GM12878 (cell line): ENCODE measurements around the gene TRIM9. TPM values are rescaled to one million over a fixed set of nuclear protein-coding genes. Genes with fewer than 3 reads are reported as not detected.

Experiments used
- ATAC-seq: fragments of 200-7000 bp; cut with Tn5 transposase; 3 replicates; pipeline ENCODE4 v1.9.1; 2020; ENCODE audit warnings: mild to moderate bottlenecking, moderate library complexity
- BruUV-seq: library from RNA; stranded (reverse); fragments of 400-500 nt; replicated peaks from 2 replicates; lab custom pipeline; 2021; lab: Mats Ljungman, UMichigan
- CTCF ChIA-PET: fragments of 300-600 bp; sonication (Branson Sonifier 250); formaldehyde crosslinking; extraction: SDS; loops from one replicate; lab custom pipeline; 2021; ENCODE audit warnings: inconsistent platforms; lab: Yijun Ruan, JAX
- POLR2A ChIA-PET: fragments of 350-600 bp; formaldehyde crosslinking; extraction: SDS; loops from one replicate; lab custom pipeline; 2021; ENCODE audit warnings: inconsistent platforms; lab: Charles Lee
- RAD21 ChIA-PET: fragments of 300-600 bp; sonication (Branson Sonifier 250); formaldehyde crosslinking; loops from one replicate; lab custom pipeline; 2023; ENCODE audit warnings: antibody characterized with exemption; ENCODE audit not compliant: unreplicated experiment; lab: Charles Lee
- SMC1A ChIA-PET: fragments of 300-600 bp; sonication (Branson Sonifier 250); formaldehyde crosslinking; loops from one replicate; lab custom pipeline; 2023; ENCODE audit not compliant: unreplicated experiment, uncharacterized antibody; lab: Charles Lee
- DNase-seq: peaks from one replicate; pipeline ENCODE4 v3.0.0-alpha.2; 2011; ENCODE audit warnings: low read depth, low spot score
- FAIRE-seq: peaks from 3 replicates; lab custom pipeline; 2011; peaks lifted over from hg19 to GRCh38; lab: Jason Lieb, UNC
- H2AFZ ChIP-seq: 2 replicates; pipeline ENCODE4 v1.6.0; 2011; ENCODE audit warnings: low read depth, low read length, control low read depth; ENCODE audit not compliant: control insufficient read depth
- H3K27ac ChIP-seq: 2 replicates; pipeline ENCODE4 v1.5.1; 2011; ENCODE audit warnings: control low read depth; ENCODE audit not compliant: control insufficient read depth, insufficient read depth
- H3K27me3 ChIP-seq, 2 experiments: replicated peaks in 1 of 2; 2 replicates each; pipeline versions ENCODE4 v1.6.0 to v1.6.1; 2011; ENCODE audit warnings: low read length in 1 of 2; ENCODE audit not compliant: control insufficient read depth in 2 of 2, insufficient read depth in 2 of 2
- H3K36me3 ChIP-seq, 2 experiments: 2 replicates each; pipeline ENCODE4 v1.5.1; 2011; ENCODE audit warnings: low read length in 1 of 2; ENCODE audit not compliant: control insufficient read depth in 2 of 2, insufficient read depth in 2 of 2
- H3K4me1 ChIP-seq: 2 replicates; pipeline ENCODE4 v1.6.1; 2011; ENCODE audit warnings: mild to moderate bottlenecking, low read length, moderate library complexity, mixed read lengths; ENCODE audit not compliant: control insufficient read depth, insufficient read depth
- H3K4me2 ChIP-seq: 2 replicates; pipeline ENCODE4 v1.6.0; 2011; ENCODE audit warnings: control low read depth; ENCODE audit not compliant: control insufficient read depth, insufficient read depth
- H3K4me3 ChIP-seq: fragments of 200-600 bp; sonication (generic); 2 replicates; pipeline ENCODE4 v1.5.1; 2016
- H3K79me2 ChIP-seq: 2 replicates; pipeline ENCODE4 v1.6.0; 2011; ENCODE audit warnings: low read length; ENCODE audit not compliant: control insufficient read depth, insufficient read depth
- H3K9ac ChIP-seq: 2 replicates; pipeline ENCODE4 v1.8.0; 2011; ENCODE audit warnings: low read length, control low read depth, mixed read lengths; ENCODE audit not compliant: control insufficient read depth, insufficient read depth
- H3K9me3 ChIP-seq: replicated peaks from 3 replicates; pipeline ENCODE4 v1.5.1; 2011; ENCODE audit warnings: mild to moderate bottlenecking, low read length; ENCODE audit not compliant: control insufficient read depth, insufficient read depth
- H4K20me1 ChIP-seq: 2 replicates; pipeline ENCODE4 v1.6.0; 2011; ENCODE audit not compliant: control insufficient read depth, insufficient read depth
- CHD4 ChIP-seq: fragments of 200-600 bp; sonication (generic); IDR thresholded peaks from 2 replicates; pipeline ENCODE4 v1.6.1; 2016; ENCODE audit warnings: mild to moderate bottlenecking
- E2F4 ChIP-seq: IDR thresholded peaks from 2 replicates; pipeline ENCODE4 v1.6.1; 2012; ENCODE audit warnings: low read depth, low read length, improper control_type of control experiment
- EGR1 ChIP-seq, 2 experiments: IDR thresholded peaks; 1 replicate in 1 of 2; 2 replicates in 1 of 2; pipeline ENCODE4 v1.6.1; 2011 to 2012; ENCODE audit warnings: low read depth in 2 of 2, low read length in 2 of 2, borderline replicate concordance in 1 of 2, mild to moderate bottlenecking in 1 of 2, moderate library complexity in 1 of 2
- IKZF1 ChIP-seq: fragments of 450-650 bp; conservative IDR thresholded peaks from 2 replicates; pipeline ENCODE4 v1.6.1; 2017; ENCODE audit warnings: antibody characterized with exemption, mild to moderate bottlenecking
- NBN ChIP-seq: fragments of 450-650 bp; IDR thresholded peaks from 2 replicates; pipeline ENCODE4 v1.6.1; 2016
- RELA ChIP-seq: fragments of 450-650 bp; IDR thresholded peaks from 2 replicates; pipeline ENCODE4 v1.8.0; 2014; ENCODE audit warnings: borderline replicate concordance; ENCODE audit not compliant: partially characterized antibody
- TARDBP ChIP-seq: IDR thresholded peaks from 2 replicates; pipeline ENCODE4 v1.6.1; 2016; ENCODE audit warnings: borderline replicate concordance
- WRNIP1 ChIP-seq: IDR thresholded peaks from 2 replicates; pipeline ENCODE4 v1.6.1; 2011; ENCODE audit warnings: low read depth, low read length, improper control_type of control experiment, borderline replicate concordance
- ZNF217 ChIP-seq: fragments of 450-650 bp; IDR thresholded peaks from 2 replicates; pipeline ENCODE4 v1.6.1; 2017; ENCODE audit warnings: antibody characterized with exemption, mild to moderate bottlenecking
- WGBS: methylation state at CpG from one replicate; pipeline ENCODE4 v1.1.6; 2016; ENCODE audit warnings: low lambda C conversion rate; ENCODE audit not compliant: insufficient replicate concordance, insufficient coverage; ENCODE audit errors: missing lambda C conversion rate; 5-methylcytosine and 5-hydroxymethylcytosine counted together
- in situ Hi-C: fragments of 300-500 bp; cut with MboI; formaldehyde crosslinking; loops from 9 replicates; pipeline ENCODE4 v1.14.3; 2018; ENCODE audit warnings: mixed read lengths
- intact Hi-C: fragments of 100-400 bp; cut with micrococcal nuclease; formaldehyde crosslinking; loops from one replicate; pipeline ENCODE4 v1.14.2; 2022; ENCODE audit not compliant: unreplicated experiment
- polyA plus RNA-seq, 11 experiments: library from polyadenylated mRNA; depleted of rRNA in 4 of 11; unstranded in 6 of 11; stranded (reverse) in 5 of 11; fragments of >200 nt; fragmentation: Nextera tagmentation in 4 of 11; fragmentation: Illumina TruSeq in 1 of 11; extraction: Ambion mirVana in 4 of 11; extraction: Trizol in 1 of 11; gene quantifications; 1 replicate in 1 of 11; 2 replicates in 10 of 11; pipeline versions ENCODE4 v1.2.1 to v1.2.3, GENCODE V29; 2011 to 2016; ENCODE audit warnings: inconsistent platforms in 2 of 11, missing spikeins in 2 of 11, low read depth in 1 of 11
- total RNA-seq, 4 experiments: library from RNA; depleted of rRNA in 3 of 4; stranded (reverse); fragments of >200 nt in 3 of 4; fragmentation: Illumina TruSeq in 1 of 4; extraction: Trizol in 1 of 4; gene quantifications; 2 replicates each; pipeline versions ENCODE4 v1.2.1 to v1.2.3, GENCODE V29; 2013 to 2021

The TRIM9 gene
- total and polyA plus RNA-seq, 10 of the 15 experiments (the other 5 are each of a cell fraction or from before 2014, with no cell fraction given), result 0.04 to 0.18 (median 0.11) TPM; not detected in 2

GRCh38 chr14:51071857-51072256 is 23.0 kb downstream of the TRIM9 start:
- RAD21 ChIA-PET, result no interaction called here
- FAIRE-seq, result no peak
- BruUV-seq, result no TSS peak
- DNase-seq, result no peak
- in situ Hi-C loops (no loop called here), intact Hi-C loops (no loop called here)
- no peaks in the 10 kb centered on the region for H3K4me1 ChIP-seq
- no peak for TF ChIP-seq IKZF1
- TF ChIP-seq TARDBP, result no peak
- no peak for TF ChIP-seq NBN
- no peak for TF ChIP-seq EGR1 (IDR thresholded peaks at IDR 0.05; ENCODE audit: borderline replicate concordance in 1 of 2, low read depth in 2 of 2, low read length in 2 of 2)
- no peak for TF ChIP-seq E2F4
- no peak for TF ChIP-seq RELA
- TF ChIP-seq ZNF217, result no peak
- TF ChIP-seq WRNIP1, result no peak
- no peak for TF ChIP-seq CHD4
- TF ChIP-seq, all 136 proteins: peak for 0
- no peaks in the 10 kb centered on the region for H3K36me3 ChIP-seq
- no peak overlapping the region for H2AFZ ChIP-seq
- ChIA-PET CTCF (no interaction called here), SMC1A (interaction anchor here (1.4 kb wide), 1 partner anchor 13 kb away, joined by 3 read pairs; no protein-coding TSS in a partner anchor), POLR2A (no interaction called here)
- no peaks in the 10 kb centered on the region for H4K20me1 ChIP-seq
- no peak for ATAC-seq
- H3K4me2 ChIP-seq, result no peak overlapping the region
- no peaks in the 10 kb centered on the region for H3K27me3 ChIP-seq
- H3K9ac ChIP-seq, result no peak overlapping the region
- H3K27ac ChIP-seq, result no peak overlapping the region
- no peak overlapping the region for H3K4me3 ChIP-seq
- 48% methylated on average over 5 of the region's 5 CpGs for WGBS
- H3K9me3 ChIP-seq, result no peaks in the 10 kb centered on the region; the same call in 2 of the 3 replicates
- H3K79me2 ChIP-seq, result no peaks in the 10 kb centered on the region
